CD4-positive, alpha-beta T cell (primary cell): ENCODE data around the gene ZFYVE27. TPM values are rescaled to one million over a fixed set of nuclear protein-coding genes. Genes with fewer than 3 reads are reported as not detected.

ENCODE experiments used
- ATAC-seq: fragments of 200-7000 bp; cut with Tn5 transposase; one replicate; pipeline ENCODE4 v1.10.0; 2022; ENCODE audit warnings: mild to moderate bottlenecking; ENCODE audit not compliant: poor library complexity
- CTCF ChIA-PET: fragments of 350-600 bp; sonication (Branson Sonifier 250); formaldehyde crosslinking; loops from one replicate; lab custom pipeline; 2021; ENCODE audit warnings: antibody characterized with exemption, inconsistent platforms; lab: Charles Lee
- POLR2A ChIA-PET: fragments of 350-600 bp; sonication (Branson Sonifier 250); formaldehyde crosslinking; loops from one replicate; lab custom pipeline; 2021; ENCODE audit warnings: antibody characterized with exemption, inconsistent platforms; lab: Charles Lee
- DNase-seq, 14 experiments: peaks; one replicate each; pipeline ENCODE4 v3.0.0-alpha.2; 2013 to 2020; ENCODE audit warnings: mixed read lengths in 2 of 14
- H3K27ac ChIP-seq, 2 donors: one replicate each; pipeline versions ENCODE4 v1.5.1 to v1.7.0; 2013; ENCODE audit warnings: low read length in 2 of 2, low read depth in 1 of 2, mild to moderate bottlenecking in 1 of 2
- H3K27me3 ChIP-seq, 2 experiments: 1 replicate in 1 of 2; 2 replicates in 1 of 2; pipeline versions ENCODE4 v1.6.1 to v1.7.0; 2013; ENCODE audit warnings: low read length in 2 of 2, control low read depth in 1 of 2, mild to moderate bottlenecking in 1 of 2, moderate library complexity in 1 of 2; ENCODE audit not compliant: insufficient read depth in 2 of 2, control insufficient read depth in 1 of 2
- H3K36me3 ChIP-seq: one replicate; pipeline ENCODE4 v1.6.1; 2013; ENCODE audit warnings: low read length, control low read depth; ENCODE audit not compliant: insufficient read depth
- H3K4me1 ChIP-seq: one replicate; pipeline ENCODE4 v1.6.1; 2013; ENCODE audit warnings: low read length, control low read depth; ENCODE audit not compliant: insufficient read depth
- H3K4me3 ChIP-seq: one replicate; pipeline ENCODE4 v1.5.1; 2013; ENCODE audit warnings: mild to moderate bottlenecking, low read length, moderate library complexity
- H3K9me3 ChIP-seq, 2 experiments: 1 replicate in 1 of 2; 2 replicates in 1 of 2; pipeline versions ENCODE4 v1.6.1 to v1.7.0; 2013; ENCODE audit warnings: low read length in 2 of 2, mild to moderate bottlenecking in 2 of 2, control low read depth in 1 of 2, moderate library complexity in 1 of 2; ENCODE audit not compliant: control insufficient read depth in 1 of 2, insufficient read depth in 1 of 2
- H3K27ac Mint-ChIP-seq: one replicate; pipeline ENCODE4 v1.8.0; 2020; ENCODE audit warnings: mixed read lengths
- H3K27me3 Mint-ChIP-seq: one replicate; pipeline ENCODE4 v1.8.0; 2021; ENCODE audit warnings: mixed read lengths
- H3K36me3 Mint-ChIP-seq: one replicate; pipeline ENCODE4 v1.8.0; 2021; ENCODE audit warnings: low read depth, mixed read lengths
- H3K4me1 Mint-ChIP-seq: one replicate; pipeline ENCODE4 v1.8.0; 2021; ENCODE audit warnings: low read depth, mixed read lengths
- H3K4me3 Mint-ChIP-seq: one replicate; pipeline ENCODE4 v1.8.0; 2020; ENCODE audit warnings: mild to moderate bottlenecking, mixed read lengths
- H3K9me3 Mint-ChIP-seq: one replicate; pipeline ENCODE4 v1.8.0; 2020; ENCODE audit warnings: mixed read lengths
- CTCF ChIP-seq: fragments of 200-600 bp; IDR thresholded peaks from one replicate; pipeline ENCODE4 v1.8.0; 2022; ENCODE audit warnings: antibody characterized with exemption, mild to moderate bottlenecking
- intact Hi-C, 2 experiments: fragments of 100-400 bp; cut with DNase I in 1 of 2; cut with micrococcal nuclease in 1 of 2; formaldehyde crosslinking; loops; one replicate each; pipeline versions ENCODE4 v1.15.1 to v1.9.0; 2023 to 2025; cut with DNase I, micrococcal nuclease
- total RNA-seq, 174 experiments: library from RNA in 2 of 174; stranded (reverse) in 2 of 174; gene quantifications; one replicate each; pipeline ENCODE4 v1.2.3 and lab custom pipeline; 2021 to 2026

The ZFYVE27 gene
- total RNA-seq, 2 experiments from 2014 or later = 58.4 to 60.6 TPM

DNA sequence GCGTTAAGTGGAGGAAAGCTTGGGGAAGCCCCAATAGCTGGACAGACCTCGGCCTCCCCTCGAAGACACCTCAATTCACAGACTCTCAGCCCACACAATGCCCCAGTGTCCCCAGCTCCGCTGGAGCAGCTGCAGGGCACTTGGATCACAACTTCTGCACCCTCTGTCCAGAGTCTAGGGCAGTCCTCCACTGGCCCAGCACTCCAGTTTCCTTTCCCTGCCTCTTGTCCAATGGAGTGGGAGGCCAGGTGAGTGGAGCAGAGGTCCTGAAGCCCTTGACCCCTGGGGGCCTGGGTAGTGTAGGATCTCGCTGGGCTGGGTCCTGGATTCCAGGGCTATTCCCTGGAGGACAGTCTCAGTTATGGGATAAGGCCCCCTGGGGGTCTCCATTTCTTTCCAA, 23.0 kb downstream of the ZFYVE27 start:
- H3K27ac Mint-ChIP-seq = no peak overlapping the region
- ChIA-PET POLR2A (interaction anchor here (0.8 kb wide), 1 partner anchor 109 kb away, joined by 5 read pairs; no protein-coding TSS in a partner anchor), CTCF (interaction anchor here (2.4 kb wide), 1 partner anchor 109 kb away, joined by 6 read pairs; no protein-coding TSS in a partner anchor)
- ATAC-seq = no peak
- no peaks in the 10 kb centered on the region for H3K27me3 ChIP-seq
- H3K9me3 Mint-ChIP-seq = no peaks in the 10 kb centered on the region
- DNase-seq = no peak
- intact Hi-C loops = loop anchor here (1.0 to 10.0 kb wide), 2 partner anchors 109 to 285 kb away; no protein-coding TSS in a partner anchor
- no peak overlapping the region for H3K27ac ChIP-seq
- H3K4me3 ChIP-seq = no peak overlapping the region
- no peaks in the 10 kb centered on the region for H3K27me3 Mint-ChIP-seq
- no peaks in the 10 kb centered on the region for H3K9me3 ChIP-seq
- H3K36me3 Mint-ChIP-seq = peaks cover 64% of the 10 kb centered on the region
- peaks cover 52% of the 10 kb centered on the region for H3K36me3 ChIP-seq
- no peaks in the 10 kb centered on the region for H3K4me1 ChIP-seq
- H3K4me3 Mint-ChIP-seq = no peak overlapping the region
- no peak for TF ChIP-seq CTCF
- no peaks in the 10 kb centered on the region for H3K4me1 Mint-ChIP-seq

DNA sequence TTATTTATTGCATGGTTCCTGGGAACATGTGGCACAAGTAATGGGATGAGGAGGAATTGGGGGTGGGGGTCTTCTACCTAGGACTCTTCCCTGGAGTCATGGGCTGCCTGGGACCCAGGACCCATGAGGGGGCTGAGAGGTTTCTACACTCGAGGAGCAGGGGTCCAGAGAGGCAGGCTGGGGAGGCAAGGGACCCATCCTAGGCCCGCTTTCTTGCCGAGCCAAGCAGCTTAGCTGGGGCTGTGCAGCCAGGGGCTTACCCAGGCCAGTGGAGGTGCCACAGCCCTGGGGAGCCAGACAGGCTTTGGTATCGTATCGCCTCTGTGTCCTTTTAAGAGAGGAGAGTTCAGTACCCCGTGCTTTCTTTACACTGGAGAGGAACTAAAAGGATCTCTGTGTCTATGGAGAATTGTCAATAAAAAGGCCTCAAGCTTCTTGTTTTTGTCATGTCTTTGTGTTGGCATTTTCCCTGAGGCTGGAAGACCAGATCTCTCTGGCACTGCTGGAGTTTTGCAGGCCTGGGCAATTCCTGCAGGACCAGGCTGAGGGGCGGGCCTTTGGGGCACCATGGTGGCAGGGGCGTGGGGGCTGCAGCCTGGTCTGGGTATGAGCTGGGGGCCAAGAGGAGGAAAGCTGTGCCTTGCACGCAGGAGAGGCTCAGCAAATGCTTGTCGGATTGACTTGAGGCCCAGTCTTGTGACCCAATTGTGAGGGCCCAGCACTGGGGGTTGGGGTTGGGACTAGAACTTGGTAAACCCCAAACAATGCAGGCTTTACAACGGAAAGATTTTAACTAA, 23.7 kb downstream of the ZFYVE27 start:
- Histone ChIP-seq H3K36me3 (peaks cover 45% of the 10 kb centered on the region), H3K27me3 (no peaks in the 10 kb centered on the region), H3K4me1 (no peaks in the 10 kb centered on the region), H3K27ac (no peak overlapping the region), H3K9me3 (no peaks in the 10 kb centered on the region), H3K4me3 (no peak overlapping the region)
- no peak overlapping the region for H3K4me3 Mint-ChIP-seq
- no peaks in the 10 kb centered on the region for H3K27me3 Mint-ChIP-seq
- CTCF ChIA-PET = interaction anchor here (2.4 kb wide), 1 partner anchor 109 kb away, joined by 6 read pairs; no protein-coding TSS in a partner anchor
- H3K4me1 Mint-ChIP-seq = no peaks in the 10 kb centered on the region
- peaks cover 58% of the 10 kb centered on the region for H3K36me3 Mint-ChIP-seq
- DNase-seq = no peak
- no peak for TF ChIP-seq CTCF
- POLR2A ChIA-PET = interaction anchor here (0.8 kb wide), 1 partner anchor 108 kb away, joined by 5 read pairs; no protein-coding TSS in a partner anchor
- ATAC-seq = no peak
- H3K9me3 Mint-ChIP-seq = no peaks in the 10 kb centered on the region
- H3K27ac Mint-ChIP-seq = no peak overlapping the region
- intact Hi-C loops = no loop called here

- Mint-ChIP-seq H3K9me3 (no peaks in the 10 kb centered on the region), H3K27ac (no peak overlapping the region), H3K27me3 (no peaks in the 10 kb centered on the region), H3K4me3 (no peak overlapping the region), H3K4me1 (no peaks in the 10 kb centered on the region), H3K36me3 (peaks cover 51% of the 10 kb centered on the region)
- intact Hi-C loops = no loop called here
- peaks cover 38% of the 10 kb centered on the region for H3K36me3 ChIP-seq
- H3K4me3 ChIP-seq = no peak overlapping the region
- ATAC-seq = no peak
- no peak for TF ChIP-seq CTCF
- no peak for DNase-seq
- ChIA-PET POLR2A (no interaction called here), CTCF (interaction anchor here (2.4 kb wide), 1 partner anchor 108 kb away, joined by 6 read pairs; no protein-coding TSS in a partner anchor)
- H3K9me3 ChIP-seq = no peaks in the 10 kb centered on the region
- no peaks in the 10 kb centered on the region for H3K4me1 ChIP-seq
- H3K27me3 ChIP-seq = no peaks in the 10 kb centered on the region
- H3K27ac ChIP-seq = no peak overlapping the region
These were observed 24.5 kb downstream of the ZFYVE27 start for GRCh38 chr10:97761331-97761865.
